KMS-11 (cell line): ENCODE measurements around the gene THAP9.

Experiments used
- H2AFZ ChIP-seq: fragments of 200-600 bp; sonication (generic); 2 replicates; pipeline ENCODE4 v1.6.1; 2016; ENCODE audit warnings: antibody characterized with exemption, mixed run types, low read depth
- H3K27ac ChIP-seq: fragments of 200-600 bp; sonication (generic); 2 replicates; pipeline ENCODE4 v1.6.1; 2016; ENCODE audit warnings: mild to moderate bottlenecking, mixed run types
- H3K27me3 ChIP-seq: fragments of 200-600 bp; sonication (generic); 2 replicates; pipeline ENCODE4 v1.6.1; 2017; ENCODE audit warnings: mild to moderate bottlenecking, low read depth, mixed run types, moderate library complexity; ENCODE audit not compliant: insufficient read depth
- H3K36me3 ChIP-seq: fragments of 200-600 bp; sonication (generic); 2 replicates; pipeline ENCODE4 v1.6.1; 2017; ENCODE audit warnings: mild to moderate bottlenecking, mixed run types; ENCODE audit not compliant: insufficient read depth
- H3K4me1 ChIP-seq: fragments of 200-600 bp; sonication (generic); 2 replicates; pipeline ENCODE4 v1.6.1; 2016; ENCODE audit warnings: mild to moderate bottlenecking, low read depth, mixed run types; ENCODE audit not compliant: poor library complexity, severe bottlenecking
- H3K4me2 ChIP-seq: fragments of 200-600 bp; sonication (generic); 2 replicates; pipeline ENCODE4 v1.7.0; 2016; ENCODE audit warnings: mild to moderate bottlenecking, mixed run types
- H3K4me3 ChIP-seq: fragments of 200-600 bp; sonication (generic); IDR thresholded peaks from 2 replicates; pipeline ENCODE4 v1.6.1; 2017; ENCODE audit warnings: low read depth, low read length, mixed read lengths; ENCODE audit not compliant: insufficient read depth
- H3K79me2 ChIP-seq: fragments of 200-600 bp; sonication (generic); 2 replicates; pipeline ENCODE4 v1.6.1; 2016; ENCODE audit warnings: low read depth, mixed run types; ENCODE audit not compliant: insufficient read depth
- H3K9ac ChIP-seq: fragments of 200-600 bp; sonication (generic); 2 replicates; pipeline ENCODE4 v1.6.1; 2016; ENCODE audit warnings: mild to moderate bottlenecking, mixed run types
- H4K20me1 ChIP-seq: fragments of 200-600 bp; sonication (generic); 2 replicates; pipeline ENCODE4 v1.6.1; 2016; ENCODE audit warnings: mild to moderate bottlenecking, mixed run types; ENCODE audit not compliant: insufficient read depth
- TF ChIP-seq, protein P1 (sequence below): fragments of 200-600 bp; sonication (generic); conservative IDR thresholded peaks from 2 replicates; pipeline ENCODE4 v1.6.1; 2017; ENCODE audit warnings: low read depth, mild to moderate bottlenecking, antibody characterized with exemption, low read length, moderate library complexity, mixed read lengths

The THAP9 gene

DNA sequence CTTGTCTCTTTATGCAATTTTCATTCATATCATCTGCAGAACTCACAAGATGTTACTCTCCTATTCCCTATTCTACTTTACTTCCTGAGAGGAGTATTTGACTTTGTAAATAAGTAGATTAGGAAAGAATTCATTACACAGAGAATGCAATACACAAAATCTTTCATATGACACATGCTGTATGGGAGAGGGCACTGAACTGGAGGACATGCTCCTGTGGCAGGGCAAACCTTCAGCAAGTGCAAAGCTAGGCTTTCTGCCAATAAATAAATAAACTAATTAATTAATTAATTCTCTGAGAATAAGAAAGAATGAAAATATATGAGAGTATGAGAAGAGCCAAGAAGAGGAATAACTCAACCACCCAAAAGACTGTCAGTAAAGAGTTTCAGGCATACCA is 33.9 kb downstream of the THAP9 start:
- H3K9ac ChIP-seq = no peak overlapping the region
- no peaks in the 10 kb centered on the region for H3K4me1 ChIP-seq
- H3K4me2 ChIP-seq = no peak overlapping the region
- no peaks in the 10 kb centered on the region for H3K27me3 ChIP-seq
- no peak overlapping the region for H2AFZ ChIP-seq
- H4K20me1 ChIP-seq = no peaks in the 10 kb centered on the region
- no peak overlapping the region for H3K4me3 ChIP-seq
- TF ChIP-seq, protein P1, sequence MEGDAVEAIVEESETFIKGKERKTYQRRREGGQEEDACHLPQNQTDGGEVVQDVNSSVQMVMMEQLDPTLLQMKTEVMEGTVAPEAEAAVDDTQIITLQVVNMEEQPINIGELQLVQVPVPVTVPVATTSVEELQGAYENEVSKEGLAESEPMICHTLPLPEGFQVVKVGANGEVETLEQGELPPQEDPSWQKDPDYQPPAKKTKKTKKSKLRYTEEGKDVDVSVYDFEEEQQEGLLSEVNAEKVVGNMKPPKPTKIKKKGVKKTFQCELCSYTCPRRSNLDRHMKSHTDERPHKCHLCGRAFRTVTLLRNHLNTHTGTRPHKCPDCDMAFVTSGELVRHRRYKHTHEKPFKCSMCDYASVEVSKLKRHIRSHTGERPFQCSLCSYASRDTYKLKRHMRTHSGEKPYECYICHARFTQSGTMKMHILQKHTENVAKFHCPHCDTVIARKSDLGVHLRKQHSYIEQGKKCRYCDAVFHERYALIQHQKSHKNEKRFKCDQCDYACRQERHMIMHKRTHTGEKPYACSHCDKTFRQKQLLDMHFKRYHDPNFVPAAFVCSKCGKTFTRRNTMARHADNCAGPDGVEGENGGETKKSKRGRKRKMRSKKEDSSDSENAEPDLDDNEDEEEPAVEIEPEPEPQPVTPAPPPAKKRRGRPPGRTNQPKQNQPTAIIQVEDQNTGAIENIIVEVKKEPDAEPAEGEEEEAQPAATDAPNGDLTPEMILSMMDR = no peak
- H3K79me2 ChIP-seq = no peaks in the 10 kb centered on the region
- H3K36me3 ChIP-seq = peaks cover 15% of the 10 kb centered on the region
- H3K27ac ChIP-seq = no peak overlapping the region

DNA sequence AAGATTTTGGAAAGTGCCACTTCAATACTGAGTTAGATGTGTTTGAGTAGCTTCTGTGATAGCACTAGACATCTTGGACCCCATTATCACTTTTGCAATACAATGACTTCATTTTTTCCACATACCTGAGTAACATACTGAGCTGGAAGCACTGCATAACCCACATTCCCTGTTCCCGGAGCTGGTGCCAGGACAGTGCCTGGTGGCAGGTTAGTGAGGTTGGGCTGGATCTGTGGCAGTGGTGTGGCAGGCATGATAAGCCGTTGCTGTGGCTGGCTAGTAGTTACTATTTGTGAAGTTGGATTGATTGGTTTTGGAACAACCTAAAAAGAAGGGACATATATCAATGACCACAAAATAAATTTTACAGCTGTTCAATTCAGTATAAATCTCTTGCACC is 38.9 kb downstream of the THAP9 start:
- no peak overlapping the region for H3K27ac ChIP-seq
- H3K4me2 ChIP-seq = no peak overlapping the region
- H3K79me2 ChIP-seq = no peaks in the 10 kb centered on the region
- TF ChIP-seq, protein P1 = no peak
- no peaks in the 10 kb centered on the region for H3K4me1 ChIP-seq
- H2AFZ ChIP-seq = no peak overlapping the region
- no peak overlapping the region for H3K9ac ChIP-seq
- no peaks in the 10 kb centered on the region for H4K20me1 ChIP-seq
- H3K36me3 ChIP-seq = peaks cover 12% of the 10 kb centered on the region; the same call in 1 of the 2 replicates
- no peaks in the 10 kb centered on the region for H3K27me3 ChIP-seq
- no peak overlapping the region for H3K4me3 ChIP-seq

DNA sequence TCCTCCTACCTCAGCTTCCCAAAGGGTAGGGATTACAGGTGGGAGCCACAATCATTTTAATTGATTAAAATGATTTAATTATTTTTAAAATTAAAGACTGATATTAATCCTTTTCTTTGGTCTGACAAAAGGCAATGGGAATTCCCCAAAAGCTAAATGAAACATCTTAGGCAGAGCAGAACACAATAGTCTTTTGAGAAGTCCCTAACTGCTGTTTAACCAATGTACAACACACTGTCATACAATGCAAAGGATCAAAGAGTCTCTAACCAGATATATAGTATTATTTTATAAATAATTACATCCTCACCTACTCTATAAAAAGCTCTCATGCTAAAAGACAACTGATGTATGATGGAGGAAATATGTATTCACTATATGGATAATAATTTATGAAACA is 47.0 kb downstream of the THAP9 start:
- Histone ChIP-seq H3K4me1 (peaks cover 17% of the 10 kb centered on the region), H3K79me2 (no peaks in the 10 kb centered on the region), H2AFZ (no peak overlapping the region), H3K4me2 (no peak overlapping the region), H3K4me3 (no peak overlapping the region), H4K20me1 (no peaks in the 10 kb centered on the region), H3K27me3 (no peaks in the 10 kb centered on the region), H3K9ac (no peak overlapping the region), H3K36me3 (no peaks in the 10 kb centered on the region), H3K27ac (no peak overlapping the region)
- TF ChIP-seq, protein P1 = no peak

DNA sequence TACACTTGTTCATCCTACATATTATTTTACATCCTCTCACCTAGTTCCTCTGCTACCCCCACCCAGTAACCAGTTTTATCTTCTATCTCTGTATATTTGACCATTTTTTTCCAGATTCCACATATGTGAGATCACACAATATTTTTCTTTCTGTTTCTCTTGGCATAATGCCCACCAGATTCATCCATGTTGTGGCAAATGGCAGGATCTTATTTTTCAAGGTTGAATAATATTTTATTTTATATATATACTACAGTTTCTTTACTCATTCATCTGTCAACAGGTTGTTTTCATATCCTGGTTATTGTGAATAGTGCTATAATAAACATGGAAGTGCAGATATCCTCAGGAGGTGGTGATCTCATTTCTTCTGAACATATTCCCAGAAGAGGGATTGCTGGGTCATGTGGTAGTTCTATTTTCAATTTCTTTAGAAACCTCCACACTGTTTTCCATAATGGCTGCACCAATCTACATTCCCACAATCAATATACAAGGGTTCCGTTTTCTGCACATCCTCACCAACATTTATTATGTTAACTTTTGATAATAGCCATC is 48.2 kb downstream of the THAP9 start:
- H3K36me3 ChIP-seq = no peaks in the 10 kb centered on the region

More for the DNA sequence above, 48.2 kb downstream of the THAP9 start:
- Histone ChIP-seq H3K27me3 (no peaks in the 10 kb centered on the region), H3K79me2 (no peaks in the 10 kb centered on the region), H3K27ac (no peak overlapping the region), H4K20me1 (no peaks in the 10 kb centered on the region), H3K4me3 (no peak overlapping the region), H3K4me2 (no peak overlapping the region), H3K4me1 (peaks cover 17% of the 10 kb centered on the region), H2AFZ (no peak overlapping the region), H3K9ac (no peak overlapping the region)
- TF ChIP-seq, protein P1 = no peak
